IPS-18a (cell line): ENCODE measurements around the gene TUSC7.

Experiments
- H3K27ac ChIP-seq: one replicate; pipeline ENCODE4 v1.5.1; 2013; ENCODE audit warnings: low read length
- H3K27me3 ChIP-seq: one replicate; pipeline ENCODE4 v1.6.1; 2013; ENCODE audit warnings: mild to moderate bottlenecking, low read length; ENCODE audit not compliant: control insufficient read depth, insufficient read depth
- H3K36me3 ChIP-seq: one replicate; pipeline ENCODE4 v1.6.1; 2013; ENCODE audit warnings: low read depth, low read length; ENCODE audit not compliant: control insufficient read depth
- H3K4me1 ChIP-seq: one replicate; pipeline ENCODE4 v1.6.1; 2013; ENCODE audit warnings: low read depth, low read length; ENCODE audit not compliant: control insufficient read depth
- H3K4me3 ChIP-seq: one replicate; pipeline ENCODE4 v1.5.1; 2013; ENCODE audit warnings: low read length
- H3K9ac ChIP-seq: one replicate; pipeline ENCODE4 v1.6.1; 2013; ENCODE audit warnings: mild to moderate bottlenecking, low read length, moderate library complexity
- H3K9me3 ChIP-seq: one replicate; pipeline ENCODE4 v1.6.1; 2013; ENCODE audit warnings: low read depth, low read length; ENCODE audit not compliant: control insufficient read depth

Gene TUSC7

GRCh38 chr3:116709479-116709878, at the start of gene TUSC7:
Gene TUSC7 (plus strand): TSS chr3:116709779.
- Histone ChIP-seq H3K9ac (no peak within 1 kb of the TSS), H3K27ac (no peak within 1 kb of the TSS), H3K27me3 (no peaks in the 10 kb centered on the region), H3K36me3 (no peaks in the 10 kb centered on the region), H3K9me3 (no peaks in the 10 kb centered on the region), H3K4me3 (no peak within 1 kb of the TSS), H3K4me1 (no peaks in the 10 kb centered on the region)

- no peaks in the 10 kb centered on the region for H3K9me3 ChIP-seq
- H3K27me3 ChIP-seq = no peaks in the 10 kb centered on the region
- H3K4me1 ChIP-seq = no peaks in the 10 kb centered on the region
- no peaks in the 10 kb centered on the region for H3K36me3 ChIP-seq
- H3K4me3 ChIP-seq = no peak overlapping the region
- no peak overlapping the region for H3K27ac ChIP-seq
- H3K9ac ChIP-seq = no peak overlapping the region
These were observed 48.4 kb upstream of the TUSC7 start for GRCh38 chr3:116661196-116661595.

- no peak overlapping the region for H3K27ac ChIP-seq
- no peaks in the 10 kb centered on the region for H3K9me3 ChIP-seq
- H3K4me3 ChIP-seq = no peak overlapping the region
- no peaks in the 10 kb centered on the region for H3K27me3 ChIP-seq
- H3K36me3 ChIP-seq = no peaks in the 10 kb centered on the region
- H3K4me1 ChIP-seq = no peaks in the 10 kb centered on the region
- no peak overlapping the region for H3K9ac ChIP-seq
These were observed 46.1 kb upstream of the TUSC7 start for GRCh38 chr3:116663161-116664110.

DNA sequence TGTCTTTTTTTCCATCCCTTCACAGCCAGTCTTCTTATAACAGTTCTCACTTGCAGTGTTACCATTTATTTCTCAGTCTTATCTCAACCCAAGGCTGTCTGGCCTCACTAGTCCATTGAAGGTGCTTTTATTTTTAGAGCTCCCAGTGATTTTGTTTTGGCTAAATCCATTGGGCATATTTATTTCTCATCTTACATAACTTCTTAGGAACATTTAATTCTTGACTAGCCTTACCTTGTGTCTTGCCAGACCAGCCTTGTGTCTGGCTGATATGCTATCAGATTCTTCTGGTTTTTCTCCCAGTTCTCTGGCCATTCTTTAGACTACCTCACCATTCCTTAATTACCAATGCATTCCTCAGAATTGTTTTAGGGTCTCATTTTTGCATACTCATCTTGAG, 42.3 kb upstream of the TUSC7 start:
- Histone ChIP-seq H3K36me3 (no peaks in the 10 kb centered on the region), H3K27me3 (no peaks in the 10 kb centered on the region), H3K9ac (no peak overlapping the region), H3K4me3 (no peak overlapping the region), H3K4me1 (no peaks in the 10 kb centered on the region), H3K27ac (no peak overlapping the region), H3K9me3 (no peaks in the 10 kb centered on the region)

- no peaks in the 10 kb centered on the region for H3K27me3 ChIP-seq
- H3K9me3 ChIP-seq = no peaks in the 10 kb centered on the region
- H3K9ac ChIP-seq = no peak overlapping the region
- no peaks in the 10 kb centered on the region for H3K36me3 ChIP-seq
- H3K27ac ChIP-seq = no peak overlapping the region
- no peaks in the 10 kb centered on the region for H3K4me1 ChIP-seq
- no peak overlapping the region for H3K4me3 ChIP-seq
These were observed 41.8 kb upstream of the TUSC7 start for GRCh38 chr3:116667791-116668190.

GRCh38 chr3:116669576-116669975, 40.0 kb upstream of the TUSC7 start:
- Histone ChIP-seq H3K36me3 (no peaks in the 10 kb centered on the region), H3K9ac (no peak overlapping the region), H3K27me3 (no peaks in the 10 kb centered on the region), H3K27ac (no peak overlapping the region), H3K4me3 (no peak overlapping the region), H3K4me1 (peaks cover 2% of the 10 kb centered on the region), H3K9me3 (no peaks in the 10 kb centered on the region)

- Histone ChIP-seq H3K27me3 (no peaks in the 10 kb centered on the region), H3K9me3 (no peaks in the 10 kb centered on the region), H3K27ac (no peak overlapping the region), H3K4me1 (peaks cover 2% of the 10 kb centered on the region), H3K4me3 (no peak overlapping the region), H3K36me3 (no peaks in the 10 kb centered on the region), H3K9ac (no peak overlapping the region)
These were observed 38.4 kb upstream of the TUSC7 start for GRCh38 chr3:116671151-116671550.

- H3K27me3 ChIP-seq = no peaks in the 10 kb centered on the region
- H3K9ac ChIP-seq = no peak overlapping the region
- H3K4me3 ChIP-seq = no peak overlapping the region
- H3K36me3 ChIP-seq = no peaks in the 10 kb centered on the region
- no peaks in the 10 kb centered on the region for H3K4me1 ChIP-seq
- no peak overlapping the region for H3K27ac ChIP-seq
- H3K9me3 ChIP-seq = no peaks in the 10 kb centered on the region
These were observed 30.7 kb upstream of the TUSC7 start for GRCh38 chr3:116678853-116679252.

- no peak overlapping the region for H3K4me3 ChIP-seq
- no peaks in the 10 kb centered on the region for H3K4me1 ChIP-seq
- no peak overlapping the region for H3K27ac ChIP-seq
- no peaks in the 10 kb centered on the region for H3K9me3 ChIP-seq
- H3K36me3 ChIP-seq = no peaks in the 10 kb centered on the region
- H3K27me3 ChIP-seq = no peaks in the 10 kb centered on the region
- no peak overlapping the region for H3K9ac ChIP-seq
These were observed 18.5 kb upstream of the TUSC7 start for GRCh38 chr3:116691041-116691440.

- H3K36me3 ChIP-seq = no peaks in the 10 kb centered on the region
- no peak overlapping the region for H3K4me3 ChIP-seq
- H3K9me3 ChIP-seq = no peaks in the 10 kb centered on the region
- H3K27ac ChIP-seq = no peak overlapping the region
- no peak overlapping the region for H3K9ac ChIP-seq
- no peaks in the 10 kb centered on the region for H3K4me1 ChIP-seq
- H3K27me3 ChIP-seq = no peaks in the 10 kb centered on the region
These were observed 8.5 kb upstream of the TUSC7 start for GRCh38 chr3:116701070-116701469.

- H3K36me3 ChIP-seq = no peaks in the 10 kb centered on the region
- H3K27ac ChIP-seq = no peak overlapping the region
- no peak overlapping the region for H3K9ac ChIP-seq
- H3K27me3 ChIP-seq = no peaks in the 10 kb centered on the region
- no peaks in the 10 kb centered on the region for H3K9me3 ChIP-seq
- no peak overlapping the region for H3K4me3 ChIP-seq
- no peaks in the 10 kb centered on the region for H3K4me1 ChIP-seq
These were observed 7.2 kb upstream of the TUSC7 start for GRCh38 chr3:116702334-116702733.

GRCh38 chr3:116707531-116707930, 2.0 kb upstream of the TUSC7 start:
- Histone ChIP-seq H3K4me3 (no peak overlapping the region), H3K4me1 (no peaks in the 10 kb centered on the region)

More at GRCh38 chr3:116707531-116707930, 2.0 kb upstream of the TUSC7 start:
- Histone ChIP-seq H3K36me3 (no peaks in the 10 kb centered on the region), H3K27ac (no peak overlapping the region), H3K9ac (no peak overlapping the region), H3K27me3 (no peaks in the 10 kb centered on the region), H3K9me3 (no peaks in the 10 kb centered on the region)
